Neural cell (in vitro differentiated cells): ENCODE results near the gene CYB5R3.

Experiments used
- EP300 ChIP-seq: fragments of 450-650 bp; conservative IDR thresholded peaks from 2 replicates; pipeline ENCODE4 v1.6.1; 2014; ENCODE audit warnings: antibody characterized with exemption, mild to moderate bottlenecking, moderate library complexity; ENCODE audit not compliant: poor library complexity, severe bottlenecking
- EZH2 ChIP-seq: fragments of 200-600, 300-800 bp; shearing (Covaris generic), sonication (generic); IDR thresholded peaks from 2 replicates; pipeline ENCODE4 v1.6.1; 2014; ENCODE audit warnings: antibody characterized with exemption, low read length, borderline replicate concordance, mild to moderate bottlenecking; ENCODE audit not compliant: insufficient read depth, poor library complexity, severe bottlenecking
- RAD21 ChIP-seq: fragments of 450-650 bp; conservative IDR thresholded peaks from 2 replicates; pipeline ENCODE4 v1.6.1; 2014; ENCODE audit warnings: antibody characterized with exemption, mild to moderate bottlenecking, moderate library complexity
- SMC3 ChIP-seq: fragments of 450-650 bp; conservative IDR thresholded peaks from 2 replicates; pipeline ENCODE4 v1.6.1; 2014; ENCODE audit warnings: antibody characterized with exemption, mild to moderate bottlenecking, moderate library complexity; ENCODE audit not compliant: poor library complexity
- TAF1 ChIP-seq: IDR thresholded peaks from 2 replicates; pipeline ENCODE4 v1.6.1; 2012; ENCODE audit warnings: low read depth
- TF ChIP-seq, protein P1 (sequence below): fragments of 450-650 bp; IDR thresholded peaks from 2 replicates; pipeline ENCODE4 v1.5.1; 2014; ENCODE audit warnings: antibody characterized with exemption, mild to moderate bottlenecking, moderate library complexity; ENCODE audit not compliant: poor library complexity, severe bottlenecking

DNA sequence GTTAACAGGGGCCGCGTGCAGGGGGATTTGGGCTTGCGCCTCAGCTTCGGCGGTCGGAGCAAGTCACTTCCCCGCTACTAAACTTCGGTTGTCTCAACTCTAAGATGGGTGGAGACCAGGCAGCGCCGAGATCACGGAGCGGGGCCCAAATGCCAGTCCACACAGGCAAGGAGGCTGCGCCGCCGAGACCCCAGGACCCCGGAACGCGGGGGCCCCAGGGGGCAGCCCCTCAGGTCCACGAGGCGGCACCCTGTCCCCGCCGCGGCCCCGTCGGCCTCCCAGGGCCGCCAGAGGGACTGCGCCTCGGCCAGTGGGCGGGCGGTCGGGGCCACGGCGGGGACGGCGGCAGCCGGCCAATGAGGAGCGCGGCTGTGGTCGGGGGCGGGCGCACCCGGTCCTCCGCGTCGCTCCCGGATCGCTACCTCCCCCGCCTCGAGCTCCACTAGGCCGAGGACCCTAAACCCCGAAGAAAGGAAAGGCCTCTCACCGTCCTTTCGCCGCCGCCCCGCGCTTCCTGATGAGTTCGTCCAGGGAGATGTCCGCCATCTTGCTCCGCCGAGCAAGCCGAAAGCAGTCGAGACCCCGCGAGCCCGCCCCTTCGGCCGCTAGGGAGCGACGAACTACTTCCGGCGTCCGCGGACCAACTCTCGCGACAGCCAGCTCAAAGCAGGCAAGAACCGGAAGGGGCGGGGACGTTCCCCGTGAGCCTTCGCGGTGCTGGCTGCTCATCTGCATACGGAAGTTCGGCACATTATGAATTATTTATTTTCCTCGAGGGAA is 34.7 kb downstream of the CYB5R3 start, which contains the start of gene POLDIP3:
- TF ChIP-seq, protein P1, sequence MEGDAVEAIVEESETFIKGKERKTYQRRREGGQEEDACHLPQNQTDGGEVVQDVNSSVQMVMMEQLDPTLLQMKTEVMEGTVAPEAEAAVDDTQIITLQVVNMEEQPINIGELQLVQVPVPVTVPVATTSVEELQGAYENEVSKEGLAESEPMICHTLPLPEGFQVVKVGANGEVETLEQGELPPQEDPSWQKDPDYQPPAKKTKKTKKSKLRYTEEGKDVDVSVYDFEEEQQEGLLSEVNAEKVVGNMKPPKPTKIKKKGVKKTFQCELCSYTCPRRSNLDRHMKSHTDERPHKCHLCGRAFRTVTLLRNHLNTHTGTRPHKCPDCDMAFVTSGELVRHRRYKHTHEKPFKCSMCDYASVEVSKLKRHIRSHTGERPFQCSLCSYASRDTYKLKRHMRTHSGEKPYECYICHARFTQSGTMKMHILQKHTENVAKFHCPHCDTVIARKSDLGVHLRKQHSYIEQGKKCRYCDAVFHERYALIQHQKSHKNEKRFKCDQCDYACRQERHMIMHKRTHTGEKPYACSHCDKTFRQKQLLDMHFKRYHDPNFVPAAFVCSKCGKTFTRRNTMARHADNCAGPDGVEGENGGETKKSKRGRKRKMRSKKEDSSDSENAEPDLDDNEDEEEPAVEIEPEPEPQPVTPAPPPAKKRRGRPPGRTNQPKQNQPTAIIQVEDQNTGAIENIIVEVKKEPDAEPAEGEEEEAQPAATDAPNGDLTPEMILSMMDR: peak; percentile 63
- TF ChIP-seq TAF1: no peak
- TF ChIP-seq EZH2: no peak
- TF ChIP-seq EP300: no peak
- no peak for TF ChIP-seq SMC3
- TF ChIP-seq RAD21: no peak
